Endothelial cell of umbilical vein (primary cell): ENCODE results near the gene ALDH5A1. TPM values are rescaled to one million over a fixed set of nuclear protein-coding genes. Genes with fewer than 3 reads are reported as not detected.
A peak's percentile ranks its signal among the peaks of the same experiment; 100 is the strongest.

Experiments used
- BruUV-seq: library from RNA; stranded (reverse); fragments of 400-500 nt; replicated peaks from 2 replicates; lab custom pipeline; 2021; lab: Mats Ljungman, UMichigan
- CTCF ChIA-PET: fragments of 300-600, 350-600 bp; sonication (Branson Sonifier 250); formaldehyde crosslinking; loops from one replicate; lab custom pipeline; 2021; ENCODE audit warnings: antibody characterized with exemption, inconsistent platforms; lab: Charles Lee
- POLR2A ChIA-PET: fragments of 300-600, 350-600 bp; sonication (Branson Sonifier 250); formaldehyde crosslinking; loops from one replicate; lab custom pipeline; 2021; ENCODE audit warnings: antibody characterized with exemption, inconsistent platforms; lab: Charles Lee
- DNase-seq: peaks from one replicate; pipeline ENCODE4 v3.0.0-alpha.2; 2011; ENCODE audit warnings: low read depth, low spot score
- FAIRE-seq: peaks from 2 replicates; lab custom pipeline; 2011; peaks lifted over from hg19 to GRCh38; lab: Jason Lieb, UNC
- H2AFZ ChIP-seq: 2 replicates; pipeline ENCODE4 v1.6.0; 2012; ENCODE audit warnings: low read depth, low read length, control low read depth, inconsistent platforms
- H3K27ac ChIP-seq: 2 replicates; pipeline ENCODE4 v1.5.1; 2011; ENCODE audit warnings: low read depth, mild to moderate bottlenecking, control low read depth, low read length, moderate library complexity; ENCODE audit not compliant: insufficient read depth
- H3K27me3 ChIP-seq, 2 experiments: 2 replicates each; pipeline versions ENCODE4 v1.6.0 to v1.6.1; 2011; ENCODE audit warnings: low read length in 2 of 2, mixed read lengths in 1 of 2; ENCODE audit not compliant: control insufficient read depth in 2 of 2, insufficient read depth in 2 of 2
- H3K36me3 ChIP-seq, 2 experiments: 2 replicates in 1 of 2; 3 replicates in 1 of 2; pipeline ENCODE4 v1.5.1; 2011; ENCODE audit warnings: low read length in 2 of 2, mild to moderate bottlenecking in 1 of 2, moderate library complexity in 1 of 2; ENCODE audit not compliant: control insufficient read depth in 2 of 2, insufficient read depth in 2 of 2; ENCODE audit errors: extremely low read depth in 1 of 2
- H3K4me1 ChIP-seq: 3 replicates; pipeline ENCODE4 v1.5.1; 2011; ENCODE audit warnings: mild to moderate bottlenecking, low read length; ENCODE audit not compliant: control insufficient read depth, insufficient read depth; ENCODE audit errors: extremely low read depth
- H3K4me2 ChIP-seq: 2 replicates; pipeline ENCODE4 v1.6.1; 2011; ENCODE audit warnings: low read length, control low read depth, mixed read lengths; ENCODE audit not compliant: insufficient read depth
- H3K4me3 ChIP-seq, 3 experiments: fragments of 200-600 bp in 1 of 3; sonication (generic), shearing (Covaris generic) in 1 of 3; replicated peaks in 1 of 3; 2 replicates each; pipeline ENCODE4 v1.5.1; 2011 to 2016; ENCODE audit warnings: control low read depth in 3 of 3, low read length in 3 of 3, mild to moderate bottlenecking in 2 of 3, inconsistent platforms in 1 of 3, low read depth in 1 of 3, moderate library complexity in 1 of 3; ENCODE audit not compliant: insufficient read depth in 1 of 3
- H3K79me2 ChIP-seq: 2 replicates; pipeline ENCODE4 v1.6.0; 2012; ENCODE audit warnings: low read length, inconsistent platforms; ENCODE audit not compliant: control insufficient read depth, insufficient read depth
- H3K9ac ChIP-seq: replicated peaks from 2 replicates; pipeline ENCODE3; 2011; ENCODE audit warnings: low read length, control low read depth; ENCODE audit not compliant: insufficient read depth; ENCODE audit errors: extremely low read depth
- H3K9me1 ChIP-seq: replicated peaks from 3 replicates; pipeline ENCODE4 v1.6.0; 2011; ENCODE audit warnings: mild to moderate bottlenecking, low read length; ENCODE audit not compliant: control insufficient read depth, insufficient read depth; ENCODE audit errors: extremely low read depth
- H3K9me3 ChIP-seq: replicated peaks from 2 replicates; pipeline ENCODE4 v1.5.1; 2012; ENCODE audit warnings: low read length, inconsistent platforms; ENCODE audit not compliant: control insufficient read depth, insufficient read depth
- H4K20me1 ChIP-seq: replicated peaks from 2 replicates; pipeline ENCODE3; 2011; ENCODE audit warnings: mild to moderate bottlenecking, low read length; ENCODE audit not compliant: control insufficient read depth, insufficient read depth; ENCODE audit errors: extremely low read depth
- CTCF ChIP-seq, 2 donors: IDR thresholded peaks; 1 replicate in 1 of 2; 2 replicates in 1 of 2; pipeline ENCODE4 v1.5.1; 2011; ENCODE audit warnings: low read length in 2 of 2, mild to moderate bottlenecking in 2 of 2, moderate library complexity in 2 of 2, control low read depth in 1 of 2, inconsistent platforms in 1 of 2, low read depth in 1 of 2; ENCODE audit not compliant: insufficient read depth in 1 of 2; ENCODE audit errors: extremely low read depth in 1 of 2
- MYC ChIP-seq: IDR thresholded peaks from one replicate; pipeline ENCODE4 v1.6.1; 2011; ENCODE audit warnings: mild to moderate bottlenecking, low read depth, low read length
- dilution Hi-C: fragments of 300-500 bp; cut with MboI; formaldehyde crosslinking; loops from one replicate; pipeline ENCODE4 v1.15.0; 2019; ENCODE audit warnings: low sequenced_read_pairs; ENCODE audit not compliant: extremely low pct_ligation_motif_present
- intact Hi-C: fragments of 100-400 bp; cut with micrococcal nuclease; formaldehyde crosslinking; loops from one replicate; pipeline ENCODE4 v1.10.0; 2022
- polyA plus RNA-seq, 4 experiments: library from polyadenylated mRNA; depleted of rRNA in 3 of 4; stranded (reverse) in 3 of 4; unstranded in 1 of 4; fragments of >200 nt; gene quantifications; 2 replicates each; pipeline versions ENCODE4 v1.2.1 to v1.2.3, GENCODE V29; 2011 to 2012; ENCODE audit warnings: missing spikeins in 1 of 4
- total RNA-seq: library from RNA; stranded (reverse); gene quantifications from 2 replicates; pipeline ENCODE4 v1.2.3, GENCODE V29; 2021

ALDH5A1 gene
- total and polyA plus RNA-seq, 2 donors (not counting 3 experiments of a cell fraction or from before 2014, with no cell fraction given): 0.51 to 1.1 TPM

- no peaks in the 10 kb centered on the region for H3K9me1 ChIP-seq
- no peaks in the 10 kb centered on the region for H3K4me1 ChIP-seq
- H3K9me3 ChIP-seq: no peaks in the 10 kb centered on the region
- H3K27ac ChIP-seq: no peak overlapping the region
- dilution Hi-C loops: no loop called here
- H3K4me2 ChIP-seq: no peak overlapping the region
- no peaks in the 10 kb centered on the region for H3K79me2 ChIP-seq
- CTCF ChIA-PET: interaction anchor here (0.6 to 1.5 kb wide), 16 partner anchors 9 to 238 kb away, joined by 3 to 10 read pairs (median 3); no protein-coding TSS in a partner anchor
- H3K27me3 ChIP-seq: no peaks in the 10 kb centered on the region
- no peak overlapping the region for H3K9ac ChIP-seq
- POLR2A ChIA-PET: no interaction called here
- no peak for TF ChIP-seq MYC
- peak; percentile 60 to 78 for TF ChIP-seq CTCF (IDR thresholded peaks at IDR 0.05; ENCODE audit: extremely low read depth in 1 of 2, insufficient read depth in 1 of 2, low read depth in 1 of 2, low read length in 2 of 2)
- no peak for FAIRE-seq
- H3K36me3 ChIP-seq: no peaks in the 10 kb centered on the region
- intact Hi-C loops: loop anchor here (1.0 kb wide), 1 partner anchor 90 kb away; no protein-coding TSS in a partner anchor
- H3K4me3 ChIP-seq: no peak overlapping the region
- BruUV-seq: no TSS peak
- no peaks in the 10 kb centered on the region for H4K20me1 ChIP-seq
- DNase-seq: peak; percentile 28
- H2AFZ ChIP-seq: no peak overlapping the region
Observed at GRCh38 chr6:24520929-24521546, 26.3 kb downstream of the ALDH5A1 start.
